Measurements from ENCODE around the gene PDIK1L.

PDIK1L gene

DNA sequence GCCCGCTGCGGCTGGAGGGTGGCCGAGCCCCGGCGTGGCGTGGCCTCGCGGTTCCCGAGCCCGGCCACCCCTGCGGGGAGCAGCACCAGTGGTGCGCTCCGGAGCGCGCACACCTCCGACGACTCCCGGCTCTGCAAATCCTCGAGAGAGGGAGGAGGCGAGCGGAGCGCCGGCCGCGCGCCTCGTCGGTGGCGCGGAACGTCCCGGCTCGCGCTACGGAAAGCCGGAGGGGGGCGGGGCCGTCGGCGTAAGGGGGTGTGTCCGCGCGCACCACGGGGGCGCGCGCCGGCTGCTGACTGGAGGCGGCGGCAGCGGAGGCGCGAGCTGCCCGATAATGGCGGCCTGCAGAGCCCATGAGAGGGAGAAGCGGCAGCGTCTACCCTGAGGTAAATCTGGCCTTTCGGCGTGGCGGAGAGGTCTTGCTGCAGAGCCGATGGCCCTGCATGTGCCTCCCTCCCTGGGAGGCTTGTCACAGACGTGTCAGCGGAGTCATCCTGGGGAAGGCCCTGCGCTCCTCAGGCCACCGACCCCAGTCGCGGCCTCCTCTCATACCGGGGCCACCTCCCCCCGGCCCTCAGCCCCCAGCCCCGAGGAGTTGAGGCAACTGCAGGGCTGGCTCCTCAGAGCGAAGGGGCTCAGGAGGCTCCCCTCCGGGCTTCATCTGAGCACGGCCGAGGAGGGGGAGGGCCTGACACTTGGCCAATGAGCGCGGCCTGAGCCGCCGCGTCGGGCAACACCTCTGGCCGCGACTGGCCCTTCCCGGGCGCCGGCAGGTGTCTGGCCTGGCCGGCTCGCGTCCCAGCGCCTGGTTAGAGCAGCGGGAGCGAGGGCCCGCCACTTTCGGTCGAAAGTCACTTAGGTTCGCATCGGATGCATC, at the start of gene PDIK1L:
Gene PDIK1L, plus strand, starts transcription at position 295 of the 877 bp plus-strand sequence. CDS start 2,485 bp downstream, outside the sequence.
- peak; percentile 94 for DNase-seq (ENCODE audit: low spot score)

DNA sequence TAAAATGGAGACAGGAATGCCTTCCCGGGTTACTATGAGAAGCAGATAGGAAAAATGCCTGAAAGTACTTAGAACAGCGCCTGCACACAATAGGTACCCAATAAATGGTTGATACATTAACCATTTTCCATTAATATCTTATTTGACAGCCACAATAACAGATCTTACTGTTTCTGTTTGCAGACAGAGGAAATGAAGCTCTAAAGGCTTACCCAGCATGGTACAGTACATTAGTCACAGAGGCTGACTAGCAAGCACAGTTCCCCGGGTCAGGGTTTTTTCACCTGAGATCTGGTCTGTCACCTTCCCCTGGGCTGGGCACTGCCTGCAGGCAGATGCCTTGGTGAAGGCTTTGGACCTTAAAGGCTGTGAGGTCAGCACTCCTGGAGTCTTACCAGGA, 47.1 kb upstream of the PDIK1L start:
- no peak for DNase-seq (ENCODE audit: low spot score)

GRCh38 chr1:26066160-26066559, 45.5 kb upstream of the PDIK1L start:
- no peak for DNase-seq (ENCODE audit: low spot score)

GRCh38 chr1:26066857-26067256, 44.8 kb upstream of the PDIK1L start:
- no peak for DNase-seq (ENCODE audit: low spot score)

GRCh38 chr1:26067432-26067911, 44.2 kb upstream of the PDIK1L start, which contains the start of gene TRIM63:
Gene TRIM63 (minus strand): TSS chr1:26067630. CDS start chr1:26067494, 136 bp downstream.
- DNase-seq (ENCODE audit: low spot score): no peak

DNA sequence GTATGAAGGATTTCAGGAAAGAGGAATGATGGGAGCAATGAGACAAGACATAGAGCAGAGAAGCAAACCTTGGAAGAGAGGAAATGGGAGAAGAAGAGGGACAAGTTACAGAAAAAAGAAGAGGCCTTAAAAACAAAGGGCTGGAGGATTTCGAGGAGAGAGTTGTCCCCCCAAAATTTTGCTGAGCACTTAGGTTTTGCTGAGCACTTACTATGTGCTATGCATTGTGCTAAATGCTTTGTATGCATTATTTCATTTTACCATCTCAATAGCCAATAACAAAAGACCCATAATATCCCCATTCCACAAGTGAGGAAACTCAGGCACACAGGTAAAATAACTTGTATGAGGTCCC, 41.7 kb upstream of the PDIK1L start:
- DNase-seq (ENCODE audit: low spot score): no peak

GRCh38 chr1:26070296-26070962, 41.2 kb upstream of the PDIK1L start:
- peak; percentile 17 for DNase-seq (ENCODE audit: low spot score)

DNA sequence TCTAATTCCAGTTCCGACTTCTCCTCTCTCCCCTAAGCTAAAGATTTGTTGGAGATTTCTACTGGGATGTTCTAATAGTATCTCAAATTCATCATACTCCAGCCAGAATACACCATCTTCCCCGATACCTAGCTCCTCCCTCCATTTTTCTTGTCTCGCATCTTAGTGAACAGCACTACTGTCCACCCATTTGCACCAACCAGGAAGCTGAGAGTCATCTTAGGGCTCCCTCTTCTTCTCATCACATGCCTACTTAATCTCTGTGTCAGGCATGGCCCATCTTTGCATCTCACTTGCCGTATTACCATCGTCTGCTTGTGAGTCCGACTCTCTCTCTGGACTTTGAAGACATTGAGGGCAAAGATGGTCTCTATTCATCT, 40.7 kb upstream of the PDIK1L start:
- no peak for DNase-seq (ENCODE audit: low spot score)

- DNase-seq (ENCODE audit: low spot score): no peak
These were observed 39.3 kb upstream of the PDIK1L start for GRCh38 chr1:26072305-26072704.

GRCh38 chr1:26075421-26076144, 36.0 kb upstream of the PDIK1L start:
- no peak for DNase-seq (ENCODE audit: low spot score)

- no peak for DNase-seq (ENCODE audit: low spot score)
These were observed 34.1 kb upstream of the PDIK1L start for GRCh38 chr1:26077524-26077923.

DNA sequence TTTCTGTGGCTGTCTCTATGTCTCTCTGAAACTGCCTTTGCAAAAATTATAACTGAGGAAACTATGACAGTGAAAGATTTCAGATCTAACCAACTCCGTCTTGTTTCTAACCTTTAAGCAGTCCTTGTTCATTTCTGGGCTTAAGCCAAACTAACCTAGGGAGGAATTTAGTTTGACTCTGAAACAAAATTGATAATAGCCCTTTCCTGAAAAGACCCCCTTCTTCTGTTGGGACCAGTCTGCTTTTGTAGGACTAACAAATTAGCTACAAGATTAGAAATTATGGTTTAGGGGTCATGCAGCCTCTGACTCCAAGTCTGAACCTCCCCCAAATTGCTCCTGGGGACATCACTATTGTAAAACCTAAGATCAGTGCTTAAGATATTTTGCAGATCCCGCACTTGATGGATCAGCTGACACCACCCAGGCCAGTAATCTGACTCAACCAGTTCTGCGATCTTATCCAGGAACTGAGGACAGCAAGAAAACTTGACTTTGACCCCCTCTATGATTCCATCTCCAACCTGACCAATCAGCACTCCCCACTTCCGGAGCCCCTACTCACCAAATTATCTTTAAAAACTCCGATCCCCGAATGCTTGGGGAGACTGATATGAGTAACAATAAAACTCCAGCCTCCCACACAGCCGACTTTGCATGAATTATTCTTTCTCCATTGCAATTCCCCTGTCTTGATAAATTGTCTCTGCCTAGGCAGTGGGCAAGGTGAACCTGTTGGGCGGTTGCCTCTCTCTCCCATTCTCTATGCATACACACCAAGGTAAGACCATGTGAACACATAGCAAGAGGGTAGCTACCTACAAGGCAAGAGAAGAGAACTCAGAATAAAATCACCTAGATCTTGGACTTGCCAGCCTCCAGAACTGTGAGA, 33.1 kb upstream of the PDIK1L start:
- DNase-seq (ENCODE audit: low spot score): no peak

GRCh38 chr1:26079178-26079563, 32.5 kb upstream of the PDIK1L start:
- DNase-seq (ENCODE audit: low spot score): no peak

GRCh38 chr1:26079960-26080814, 31.4 kb upstream of the PDIK1L start:
- no peak for DNase-seq (ENCODE audit: low spot score)

GRCh38 chr1:26081267-26082019, 30.2 kb upstream of the PDIK1L start:
- DNase-seq (ENCODE audit: low spot score): no peak

DNA sequence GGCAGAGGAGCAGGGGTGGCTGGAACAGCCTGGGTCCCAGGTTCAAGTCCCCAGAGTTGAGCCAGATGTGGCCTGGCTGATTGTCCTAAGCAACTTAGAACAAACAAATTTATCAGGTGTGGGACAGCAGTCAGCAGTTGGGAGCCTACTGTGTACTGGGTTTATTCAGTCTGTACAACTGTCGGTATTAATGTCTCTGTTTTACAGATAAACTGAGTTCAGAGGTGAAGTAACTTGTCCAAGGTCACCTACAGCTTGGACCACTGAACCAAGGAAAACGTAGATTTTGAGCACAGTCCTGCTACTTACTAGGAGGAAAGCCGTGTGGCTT, 29.6 kb upstream of the PDIK1L start:
- DNase-seq (ENCODE audit: low spot score): no peak

DNA sequence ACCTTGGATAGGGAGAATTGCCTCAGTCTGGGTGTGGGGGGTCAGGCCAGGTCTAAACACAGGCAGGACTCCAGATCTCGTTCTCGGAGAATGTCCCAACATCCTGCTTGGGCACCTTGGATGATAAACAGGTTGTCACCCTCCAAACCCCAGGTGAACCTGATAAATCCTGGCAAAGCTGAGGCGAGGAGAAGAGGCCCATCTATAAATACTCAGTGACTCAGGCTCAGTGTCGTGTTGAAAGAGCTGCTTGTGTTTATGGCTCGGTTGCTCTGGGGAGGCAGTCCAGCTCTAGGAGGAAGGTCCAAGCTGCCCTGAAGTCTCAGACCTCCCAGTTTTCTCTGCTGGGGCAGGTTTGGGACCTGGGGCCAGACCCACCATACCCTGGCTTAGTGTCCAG, 28.4 kb upstream of the PDIK1L start:
- DNase-seq (ENCODE audit: low spot score): no peak

GRCh38 chr1:26084091-26084561, 27.5 kb upstream of the PDIK1L start:
- no peak for DNase-seq (ENCODE audit: low spot score)

DNA sequence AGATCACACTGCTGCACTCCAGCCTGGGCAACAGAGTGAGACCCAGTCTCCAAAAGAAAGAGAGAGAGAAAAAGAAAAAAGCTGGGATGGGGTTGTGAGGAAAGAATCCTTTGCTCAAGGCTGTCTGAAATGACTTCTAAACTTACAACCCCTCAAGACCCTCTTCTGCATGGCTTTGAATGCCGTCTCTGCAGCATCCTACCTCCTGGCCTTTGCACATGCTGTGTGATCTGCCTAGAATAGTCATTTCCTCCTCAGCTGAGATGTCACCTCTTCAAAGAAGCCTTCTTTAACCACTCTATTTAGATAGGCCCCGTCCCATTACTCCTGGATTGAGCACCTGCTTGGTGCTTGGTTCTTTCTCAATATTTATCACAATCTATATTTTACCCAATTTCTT, 26.8 kb upstream of the PDIK1L start:
- DNase-seq (ENCODE audit: low spot score): no peak

- DNase-seq (ENCODE audit: low spot score): no peak
These were observed 22.5 kb upstream of the PDIK1L start for GRCh38 chr1:26089125-26089524.
